H9 (cell line): Measurements from ENCODE around the gene CES5A. TPM values are rescaled to one million over a fixed set of nuclear protein-coding genes. Genes with fewer than 3 reads are reported as not detected.

Source experiments
- DNase-seq: peaks from one replicate; pipeline ENCODE4 v3.0.0-alpha.2; 2017
- H2AFZ ChIP-seq: one replicate; pipeline ENCODE4 v1.6.1; 2013; ENCODE audit warnings: mild to moderate bottlenecking, low read length, control low read depth, moderate library complexity
- H2AK5ac ChIP-seq: 2 replicates; pipeline ENCODE4 v1.6.1; 2013; ENCODE audit warnings: low read length, control low read depth, mixed read lengths; ENCODE audit not compliant: insufficient read length
- H2BK120ac ChIP-seq: one replicate; pipeline ENCODE4 v1.6.1; 2013; ENCODE audit warnings: low read depth, mild to moderate bottlenecking, low read length, control low read depth, inconsistent platforms; ENCODE audit not compliant: poor library complexity, severe bottlenecking
- H2BK12ac ChIP-seq: 2 replicates; pipeline ENCODE4 v1.6.1; 2013; ENCODE audit warnings: low read length, control low read depth, mixed read lengths, low read depth; ENCODE audit not compliant: insufficient read length
- H2BK15ac ChIP-seq: 2 replicates; pipeline ENCODE4 v1.6.1; 2013; ENCODE audit warnings: low read depth, low read length, control low read depth
- H2BK20ac ChIP-seq: one replicate; pipeline ENCODE4 v1.6.1; 2013; ENCODE audit warnings: low read depth, mild to moderate bottlenecking, low read length, control low read depth, inconsistent platforms; ENCODE audit not compliant: poor library complexity, severe bottlenecking
- H2BK5ac ChIP-seq: 2 replicates; pipeline ENCODE4 v1.6.1; 2013; ENCODE audit warnings: low read length, control low read depth, mixed read lengths; ENCODE audit not compliant: insufficient read length
- H3K14ac ChIP-seq: 2 replicates; pipeline ENCODE4 v1.6.1; 2013; ENCODE audit warnings: low read length, control low read depth; ENCODE audit not compliant: insufficient read depth
- H3K18ac ChIP-seq: 2 replicates; pipeline ENCODE4 v1.6.1; 2013; ENCODE audit warnings: low read depth, mild to moderate bottlenecking, mixed read lengths, low read length, control low read depth; ENCODE audit not compliant: insufficient read length
- H3K23ac ChIP-seq: 2 replicates; pipeline ENCODE4 v1.6.1; 2013; ENCODE audit warnings: low read length, control low read depth, mixed read lengths, low read depth; ENCODE audit not compliant: insufficient read length
- H3K23me2 ChIP-seq: 2 replicates; pipeline ENCODE4 v1.6.1; 2013; ENCODE audit warnings: low read depth, mild to moderate bottlenecking, mixed read lengths, low read length, control low read depth; ENCODE audit not compliant: insufficient read length, poor library complexity, severe bottlenecking
- H3K27ac ChIP-seq: 2 replicates; pipeline ENCODE4 v1.5.1; 2013; ENCODE audit warnings: low read length, control low read depth, mixed read lengths, low read depth; ENCODE audit not compliant: insufficient read length
- H3K27me3 ChIP-seq: 2 replicates; pipeline ENCODE4 v1.6.1; 2013; ENCODE audit warnings: low read length, control low read depth, inconsistent platforms; ENCODE audit not compliant: insufficient read depth
- H3K4ac ChIP-seq: 2 replicates; pipeline ENCODE4 v1.6.1; 2013; ENCODE audit warnings: low read depth, mild to moderate bottlenecking, control low read depth, inconsistent platforms, low read length, moderate library complexity
- H3K4me1 ChIP-seq: 2 replicates; pipeline ENCODE4 v1.6.1; 2013; ENCODE audit warnings: low read length, control low read depth, inconsistent platforms; ENCODE audit not compliant: insufficient read depth
- H3K4me2 ChIP-seq: 2 replicates; pipeline ENCODE4 v1.6.1; 2013; ENCODE audit warnings: low read length, control low read depth, mixed read lengths; ENCODE audit not compliant: insufficient read length, insufficient read depth
- H3K56ac ChIP-seq: 2 replicates; pipeline ENCODE4 v1.6.1; 2013; ENCODE audit warnings: low read depth, mild to moderate bottlenecking, mixed read lengths, low read length, control low read depth; ENCODE audit not compliant: insufficient read length
- H3K79me1 ChIP-seq: 2 replicates; pipeline ENCODE4 v1.6.1; 2013; ENCODE audit warnings: low read depth, mild to moderate bottlenecking, moderate library complexity, low read length, control low read depth, inconsistent platforms; ENCODE audit not compliant: insufficient read depth, poor library complexity, severe bottlenecking
- H3K79me2 ChIP-seq: 2 replicates; pipeline ENCODE4 v1.6.1; 2013; ENCODE audit warnings: low read length, control low read depth, inconsistent platforms; ENCODE audit not compliant: insufficient read depth
- H3K9ac ChIP-seq: 2 replicates; pipeline ENCODE4 v1.6.1; 2013; ENCODE audit warnings: low read length, control low read depth, mixed read lengths; ENCODE audit not compliant: insufficient read length; ENCODE audit errors: extremely low read depth
- H3K9me3 ChIP-seq: one replicate; pipeline ENCODE4 v1.6.1; 2013; ENCODE audit warnings: low read depth, low read length, inconsistent platforms; ENCODE audit not compliant: control insufficient read depth
- H3T11ph ChIP-seq: one replicate; pipeline ENCODE4 v1.6.1; 2013; ENCODE audit warnings: mild to moderate bottlenecking, low read length, control low read depth, inconsistent platforms
- H4K20me1 ChIP-seq: one replicate; pipeline ENCODE4 v1.6.1; 2013; ENCODE audit not compliant: control insufficient read depth, insufficient read length, insufficient read depth
- H4K5ac ChIP-seq: 2 replicates; pipeline ENCODE4 v1.6.1; 2013; ENCODE audit warnings: low read depth, mild to moderate bottlenecking, mixed read lengths, low read length, control low read depth; ENCODE audit not compliant: insufficient read length
- H4K8ac ChIP-seq: replicated peaks from 2 replicates; pipeline ENCODE4 v1.6.1; 2013; ENCODE audit warnings: low read length, control low read depth, mixed read lengths, low read depth; ENCODE audit not compliant: insufficient read length
- H4K91ac ChIP-seq: 2 replicates; pipeline ENCODE4 v1.6.1; 2013; ENCODE audit warnings: low read depth, mild to moderate bottlenecking, moderate library complexity, mixed read lengths, low read length, control low read depth; ENCODE audit not compliant: insufficient read length
- H3K27ac Mint-ChIP-seq, 3 experiments: 2 replicates in 2 of 3; 3 replicates in 1 of 3; pipeline ENCODE4 v1.8.0; 2020 to 2021; ENCODE audit warnings: mixed read lengths in 3 of 3, mild to moderate bottlenecking in 1 of 3, moderate library complexity in 1 of 3
- H3K27me3 Mint-ChIP-seq: 2 replicates; pipeline ENCODE4 v1.8.0; 2021; ENCODE audit warnings: low read depth, mild to moderate bottlenecking, moderate library complexity, mixed read lengths
- H3K36me3 Mint-ChIP-seq, 3 experiments: 2 replicates in 2 of 3; 3 replicates in 1 of 3; pipeline ENCODE4 v1.8.0; 2020 to 2021; ENCODE audit warnings: low read depth in 3 of 3, mixed read lengths in 3 of 3; ENCODE audit not compliant: insufficient read depth in 1 of 3
- H3K4me1 Mint-ChIP-seq, 2 experiments: 2 replicates each; pipeline ENCODE4 v1.8.0; 2020; ENCODE audit warnings: mixed read lengths in 2 of 2
- H3K4me3 Mint-ChIP-seq, 2 experiments: 2 replicates in 1 of 2; 3 replicates in 1 of 2; pipeline ENCODE4 v1.8.0; 2020 to 2021; ENCODE audit warnings: mild to moderate bottlenecking in 2 of 2, mixed read lengths in 2 of 2, moderate library complexity in 1 of 2
- H3K9me3 Mint-ChIP-seq, 2 experiments: 2 replicates in 1 of 2; 3 replicates in 1 of 2; pipeline ENCODE4 v1.8.0; 2020; ENCODE audit warnings: mild to moderate bottlenecking in 2 of 2, mixed read lengths in 2 of 2, moderate library complexity in 1 of 2
- WGBS: extraction: QIAGEN DNeasy Blood & Tissue Kit; methylation state at CpG from one replicate; pipeline ENCODE4 v1.1.7; 2013; ENCODE audit warnings: missing lambda C conversion rate, low lambda C conversion rate, mixed read lengths; ENCODE audit not compliant: insufficient read length; ENCODE audit errors: extremely low coverage; 5-methylcytosine and 5-hydroxymethylcytosine counted together
- total RNA-seq: library from RNA; stranded (reverse); gene quantifications from 2 replicates; pipeline ENCODE4 v1.2.1, GENCODE V29; 2021
- TF ChIP-seq, protein P1 (sequence below): fragments of 200-600 bp; sonication (generic); conservative IDR thresholded peaks from 3 replicates; pipeline ENCODE4 v1.8.0; 2021; ENCODE audit warnings: antibody characterized with exemption, mild to moderate bottlenecking

Gene CES5A
- total RNA-seq, 1 experiment from 2014 or later: not detected

GRCh38 chr16:55912022-55912421, 36.8 kb upstream of the CES5A start:
- Mint-ChIP-seq H3K4me1 (peaks cover 10 to 22% of the 10 kb centered on the region in 2 experiments; a peak in 3 of 4 replicates), H3K9me3 (no peaks in the 10 kb centered on the region), H3K27me3 (peaks cover 4% of the 10 kb centered on the region; the same call in 1 of the 2 replicates), H3K36me3 (no peaks in the 10 kb centered on the region; a peak in 1 of 7 replicates), H3K27ac (no peak overlapping the region), H3K4me3 (no peak overlapping the region)
- H3T11ph ChIP-seq: no peak overlapping the region
- H2AK5ac ChIP-seq: no peak overlapping the region
- H2BK5ac ChIP-seq: no peak overlapping the region
- no peak overlapping the region for H3K4me2 ChIP-seq
- no peaks in the 10 kb centered on the region for H3K79me2 ChIP-seq
- H2BK20ac ChIP-seq: no peak overlapping the region
- no peak overlapping the region for H3K27ac ChIP-seq
- no peak for DNase-seq
- H3K9ac ChIP-seq: no peak overlapping the region
- H3K18ac ChIP-seq: no peak overlapping the region
- TF ChIP-seq, protein P1, sequence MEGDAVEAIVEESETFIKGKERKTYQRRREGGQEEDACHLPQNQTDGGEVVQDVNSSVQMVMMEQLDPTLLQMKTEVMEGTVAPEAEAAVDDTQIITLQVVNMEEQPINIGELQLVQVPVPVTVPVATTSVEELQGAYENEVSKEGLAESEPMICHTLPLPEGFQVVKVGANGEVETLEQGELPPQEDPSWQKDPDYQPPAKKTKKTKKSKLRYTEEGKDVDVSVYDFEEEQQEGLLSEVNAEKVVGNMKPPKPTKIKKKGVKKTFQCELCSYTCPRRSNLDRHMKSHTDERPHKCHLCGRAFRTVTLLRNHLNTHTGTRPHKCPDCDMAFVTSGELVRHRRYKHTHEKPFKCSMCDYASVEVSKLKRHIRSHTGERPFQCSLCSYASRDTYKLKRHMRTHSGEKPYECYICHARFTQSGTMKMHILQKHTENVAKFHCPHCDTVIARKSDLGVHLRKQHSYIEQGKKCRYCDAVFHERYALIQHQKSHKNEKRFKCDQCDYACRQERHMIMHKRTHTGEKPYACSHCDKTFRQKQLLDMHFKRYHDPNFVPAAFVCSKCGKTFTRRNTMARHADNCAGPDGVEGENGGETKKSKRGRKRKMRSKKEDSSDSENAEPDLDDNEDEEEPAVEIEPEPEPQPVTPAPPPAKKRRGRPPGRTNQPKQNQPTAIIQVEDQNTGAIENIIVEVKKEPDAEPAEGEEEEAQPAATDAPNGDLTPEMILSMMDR: no peak
- H2BK15ac ChIP-seq: no peak overlapping the region
- no peak overlapping the region for H2BK12ac ChIP-seq
- no peak overlapping the region for H4K8ac ChIP-seq
- no peak overlapping the region for H2AFZ ChIP-seq
- H3K79me1 ChIP-seq: no peaks in the 10 kb centered on the region
- no peak overlapping the region for H3K23ac ChIP-seq
- H2BK120ac ChIP-seq: no peak overlapping the region
- no peaks in the 10 kb centered on the region for H3K23me2 ChIP-seq
- no peak overlapping the region for H3K14ac ChIP-seq
- H3K9me3 ChIP-seq: no peaks in the 10 kb centered on the region
- no peaks in the 10 kb centered on the region for H3K4me1 ChIP-seq
- H4K20me1 ChIP-seq: no peaks in the 10 kb centered on the region
- no CpG with 5 or more reads among the region's 9 CpGs for WGBS
- H4K5ac ChIP-seq: no peak overlapping the region
- H4K91ac ChIP-seq: no peak overlapping the region
- no peaks in the 10 kb centered on the region for H3K27me3 ChIP-seq
- no peak overlapping the region for H3K4ac ChIP-seq
- H3K56ac ChIP-seq: no peak overlapping the region
